Measurements from ENCODE around the gene CTDSPL. TPM values are rescaled to one million over a fixed set of nuclear protein-coding genes. Genes with fewer than 3 reads are reported as not detected.
A peak's percentile ranks its signal among the peaks of the same experiment; 100 is the strongest.

CTDSPL gene
- total RNA-seq, 1 experiment from 2014 or later = 6.1 TPM

GRCh38 chr3:37921025-37921424 lies 59.3 kb downstream of the CTDSPL start:
- Histone ChIP-seq H3F3A (ENCODE audit: low read length, unreplicated experiment) (no peaks in the 10 kb centered on the region), H3K4me1 (ENCODE audit: insufficient read depth, low read length) (no peaks in the 10 kb centered on the region), H3K79me2 (ENCODE audit: low read length) (no peaks in the 10 kb centered on the region), H3K27me3 (ENCODE audit: low read length) (0 out of 2 replicates have a peak, but pooled peaks cover 7% of the 10 kb centered on the region), H4K20me1 (ENCODE audit: low read length) (no peaks in the 10 kb centered on the region), H3K36me3 (ENCODE audit: low read depth, low read length) (no peaks in the 10 kb centered on the region), H3K4me2 (ENCODE audit: low read length) (no peak overlapping the region), H3K9me3 (ENCODE audit: low read length) (no peaks in the 10 kb centered on the region), H2AFZ (ENCODE audit: low read length) (no peak overlapping the region), H3K9me2 (replicated peaks; ENCODE audit: low read length) (no peaks in the 10 kb centered on the region), H3K27ac (ENCODE audit: low read length) (no peak overlapping the region), H3K9ac (ENCODE audit: low read length) (no peak overlapping the region), H3K4me3 (ENCODE audit: low read length) (no peak overlapping the region)
- DNase-seq = no peak
- POLR2A ChIA-PET (ENCODE audit: unreplicated experiment) = no interaction called here
- CTCF ChIA-PET = no interaction called here
- TF ChIP-seq, protein P1, sequence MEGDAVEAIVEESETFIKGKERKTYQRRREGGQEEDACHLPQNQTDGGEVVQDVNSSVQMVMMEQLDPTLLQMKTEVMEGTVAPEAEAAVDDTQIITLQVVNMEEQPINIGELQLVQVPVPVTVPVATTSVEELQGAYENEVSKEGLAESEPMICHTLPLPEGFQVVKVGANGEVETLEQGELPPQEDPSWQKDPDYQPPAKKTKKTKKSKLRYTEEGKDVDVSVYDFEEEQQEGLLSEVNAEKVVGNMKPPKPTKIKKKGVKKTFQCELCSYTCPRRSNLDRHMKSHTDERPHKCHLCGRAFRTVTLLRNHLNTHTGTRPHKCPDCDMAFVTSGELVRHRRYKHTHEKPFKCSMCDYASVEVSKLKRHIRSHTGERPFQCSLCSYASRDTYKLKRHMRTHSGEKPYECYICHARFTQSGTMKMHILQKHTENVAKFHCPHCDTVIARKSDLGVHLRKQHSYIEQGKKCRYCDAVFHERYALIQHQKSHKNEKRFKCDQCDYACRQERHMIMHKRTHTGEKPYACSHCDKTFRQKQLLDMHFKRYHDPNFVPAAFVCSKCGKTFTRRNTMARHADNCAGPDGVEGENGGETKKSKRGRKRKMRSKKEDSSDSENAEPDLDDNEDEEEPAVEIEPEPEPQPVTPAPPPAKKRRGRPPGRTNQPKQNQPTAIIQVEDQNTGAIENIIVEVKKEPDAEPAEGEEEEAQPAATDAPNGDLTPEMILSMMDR (conservative IDR thresholded peaks at IDR 0.05; ENCODE audit: low read depth, low read length) = no peak
- no peak for TF ChIP-seq EZH2 (IDR thresholded peaks at IDR 0.05; ENCODE audit: low read length, unreplicated experiment)
- no peak for TF ChIP-seq EZH2phosphoT487 (IDR thresholded peaks at IDR 0.05; ENCODE audit: borderline replicate concordance, low read length)
- ATAC-seq = no peak
- intact Hi-C loops (cut with micrococcal nuclease) = no loop called here
- no TSS peak for BruUV-seq (replicated peaks)

DNA sequence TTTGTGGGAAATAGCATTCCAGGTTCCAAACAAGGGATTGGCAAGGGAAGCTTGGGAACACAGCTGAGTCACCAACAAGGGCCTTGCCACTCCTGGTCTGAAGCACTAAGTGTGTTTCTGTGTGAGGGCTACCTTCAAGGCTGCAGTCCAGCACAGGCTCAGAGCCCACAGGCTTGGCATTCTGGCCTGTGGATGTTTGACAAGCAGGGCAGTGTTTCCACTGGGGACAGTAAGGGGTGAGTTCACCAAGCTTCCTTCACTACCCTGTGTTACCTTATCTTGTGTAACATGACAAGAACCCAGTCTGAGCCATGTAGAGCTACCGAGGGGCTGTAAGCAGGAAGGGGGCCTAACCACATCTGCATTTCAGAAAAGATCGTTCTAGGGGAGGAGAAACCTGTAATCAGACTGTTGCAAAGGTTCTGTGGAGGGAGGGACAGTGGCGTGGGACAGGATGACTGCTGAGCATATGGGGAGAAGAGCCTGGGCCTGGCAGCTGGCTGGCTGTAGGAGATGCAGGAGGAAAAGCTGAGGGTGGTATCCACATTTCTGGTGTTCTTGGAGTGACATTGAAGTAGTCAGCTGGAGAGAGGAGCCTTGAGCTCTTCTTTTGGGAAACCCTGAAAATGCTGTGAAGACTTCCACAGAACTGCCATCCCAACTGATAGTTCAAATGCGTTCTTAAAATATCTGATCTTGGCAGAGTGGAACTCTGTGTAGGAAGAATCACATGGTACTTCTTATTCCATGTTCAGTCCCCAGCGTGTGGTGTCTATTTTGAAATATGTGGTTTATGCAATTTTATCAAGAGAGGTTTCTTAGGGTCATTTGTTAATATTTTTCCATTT lies 61.3 kb downstream of the CTDSPL start:
- Histone ChIP-seq H3K27ac (ENCODE audit: low read length) (no peak overlapping the region), H2AFZ (ENCODE audit: low read length) (no peak overlapping the region), H3F3A (ENCODE audit: low read length, unreplicated experiment) (no peaks in the 10 kb centered on the region), H4K20me1 (ENCODE audit: low read length) (no peaks in the 10 kb centered on the region), H3K9me2 (replicated peaks; ENCODE audit: low read length) (no peaks in the 10 kb centered on the region), H3K9me3 (ENCODE audit: low read length) (no peaks in the 10 kb centered on the region), H3K4me3 (ENCODE audit: low read length) (no peak overlapping the region), H3K27me3 (ENCODE audit: low read length) (0 out of 2 replicates have a peak, but pooled peaks cover 7% of the 10 kb centered on the region), H3K4me1 (ENCODE audit: insufficient read depth, low read length) (no peaks in the 10 kb centered on the region), H3K9ac (ENCODE audit: low read length) (no peak overlapping the region), H3K4me2 (ENCODE audit: low read length) (no peak overlapping the region), H3K79me2 (ENCODE audit: low read length) (no peaks in the 10 kb centered on the region), H3K36me3 (ENCODE audit: low read depth, low read length) (no peaks in the 10 kb centered on the region)
- POLR2A ChIA-PET (ENCODE audit: unreplicated experiment) = interaction anchor here (0.6 kb wide), 1 partner anchor 41 kb away, joined by 9 read pairs; no protein-coding TSS in a partner anchor
- peak; percentile 40 for DNase-seq
- CTCF ChIA-PET = no interaction called here
- TF ChIP-seq EZH2phosphoT487 (IDR thresholded peaks at IDR 0.05; ENCODE audit: borderline replicate concordance, low read length) (no peak), EZH2 (IDR thresholded peaks at IDR 0.05; ENCODE audit: low read length, unreplicated experiment) (no peak)
- TF ChIP-seq, protein P1 (conservative IDR thresholded peaks at IDR 0.05; ENCODE audit: low read depth, low read length) = no peak
- intact Hi-C loops (cut with micrococcal nuclease) = no loop called here
- no TSS peak for BruUV-seq (replicated peaks)
- ATAC-seq = peak; percentile 48

GRCh38 chr3:37923569-37924040 lies 61.9 kb downstream of the CTDSPL start:
- no peaks in the 10 kb centered on the region for H3K9me2 ChIP-seq (replicated peaks; ENCODE audit: low read length)
- H4K20me1 ChIP-seq (ENCODE audit: low read length) = no peaks in the 10 kb centered on the region
- H3K36me3 ChIP-seq (ENCODE audit: low read depth, low read length) = no peaks in the 10 kb centered on the region
- ChIA-PET POLR2A (ENCODE audit: unreplicated experiment) (no interaction called here), CTCF (no interaction called here)
- BruUV-seq (replicated peaks) = no TSS peak
- ATAC-seq (no peak), DNase-seq (no peak)
- H2AFZ ChIP-seq (ENCODE audit: low read length) = no peak overlapping the region
- H3K4me1 ChIP-seq (ENCODE audit: insufficient read depth, low read length) = no peaks in the 10 kb centered on the region
- no peak overlapping the region for H3K4me3 ChIP-seq (ENCODE audit: low read length)
- no peaks in the 10 kb centered on the region for H3K79me2 ChIP-seq (ENCODE audit: low read length)
- intact Hi-C loops (cut with micrococcal nuclease) = no loop called here
- no peak overlapping the region for H3K27ac ChIP-seq (ENCODE audit: low read length)
- no peak overlapping the region for H3K9ac ChIP-seq (ENCODE audit: low read length)
- H3K4me2 ChIP-seq (ENCODE audit: low read length) = no peak overlapping the region
- TF ChIP-seq EZH2phosphoT487 (IDR thresholded peaks at IDR 0.05; ENCODE audit: borderline replicate concordance, low read length) (no peak), EZH2 (IDR thresholded peaks at IDR 0.05; ENCODE audit: low read length, unreplicated experiment) (no peak)
- TF ChIP-seq, protein P1 (conservative IDR thresholded peaks at IDR 0.05; ENCODE audit: low read depth, low read length) = no peak
- no peaks in the 10 kb centered on the region for H3K9me3 ChIP-seq (ENCODE audit: low read length)
- no peaks in the 10 kb centered on the region for H3F3A ChIP-seq (ENCODE audit: low read length, unreplicated experiment)
- 0 out of 2 replicates have a peak, but pooled peaks cover 4% of the 10 kb centered on the region for H3K27me3 ChIP-seq (ENCODE audit: low read length)
